ENCODE data around the gene MYO5C.

GRCh38 chr15:52324109-52324508, 28.5 kb upstream of the MYO5C start:
- TF ChIP-seq CTCF (conservative IDR thresholded peaks at IDR 0.05; ENCODE audit: low read length) (no peak), EZH2phosphoT487 (IDR thresholded peaks at IDR 0.05; ENCODE audit: borderline replicate concordance, low read depth, low read length) (no peak)

All from OCI-LY7 (cell line).